CD4-positive, alpha-beta T cell treated with Interleukin-4 for 4 hours (primary cell): ENCODE results near the gene EFCAB6.

Experiments used
- DNase-seq: peaks from one replicate; pipeline ENCODE4 v3.0.0-alpha.2; 2020

The EFCAB6 gene

GRCh38 chr22:43567691-43568324 is 244.3 kb downstream of the EFCAB6 start:
- DNase-seq = no peak

GRCh38 chr22:43566561-43567332 is 245.4 kb downstream of the EFCAB6 start:
- no peak for DNase-seq

GRCh38 chr22:43566021-43566420 is 246.1 kb downstream of the EFCAB6 start:
- no peak for DNase-seq

- DNase-seq = no peak
These were observed 247.2 kb downstream of the EFCAB6 start for GRCh38 chr22:43564859-43565258.

- no peak for DNase-seq
These were observed 248.5 kb downstream of the EFCAB6 start for GRCh38 chr22:43563571-43563970.

GRCh38 chr22:43562843-43563242 is 249.3 kb downstream of the EFCAB6 start:
- no peak for DNase-seq

- DNase-seq = no peak
These were observed 250.5 kb downstream of the EFCAB6 start for GRCh38 chr22:43561415-43562178.

- no peak for DNase-seq
These were observed 251.5 kb downstream of the EFCAB6 start for GRCh38 chr22:43560651-43561050.

- DNase-seq = no peak
These were observed 256.3 kb downstream of the EFCAB6 start for GRCh38 chr22:43555561-43556515.

GRCh38 chr22:43554694-43555365 is 257.3 kb downstream of the EFCAB6 start:
- no peak for DNase-seq

- DNase-seq = no peak
These were observed 257.9 kb downstream of the EFCAB6 start for GRCh38 chr22:43554259-43554636.

- no peak for DNase-seq
These were observed 258.4 kb downstream of the EFCAB6 start for GRCh38 chr22:43553451-43554258.

- DNase-seq = no peak
These were observed 261.4 kb downstream of the EFCAB6 start for GRCh38 chr22:43550672-43551071.

GRCh38 chr22:43550024-43550620 is 262.0 kb downstream of the EFCAB6 start:
- DNase-seq = no peak

GRCh38 chr22:43546186-43546585 is 265.9 kb downstream of the EFCAB6 start:
- DNase-seq = no peak

GRCh38 chr22:43544289-43544673 is 267.8 kb downstream of the EFCAB6 start:
- DNase-seq = no peak

GRCh38 chr22:43543522-43544288 is 268.4 kb downstream of the EFCAB6 start:
- no peak for DNase-seq

- DNase-seq = no peak
These were observed 269.2 kb downstream of the EFCAB6 start for GRCh38 chr22:43542681-43543521.
